DOHH2 (cell line): ENCODE data around the gene PRMT7.
A peak's percentile ranks its signal among the peaks of the same experiment; 100 is the strongest.

ENCODE experiments used
- H3F3A ChIP-seq: fragments of 200-600 bp; sonication (generic), shearing (Covaris generic); 2 replicates; pipeline ENCODE4 v1.6.0; 2016; ENCODE audit warnings: antibody characterized with exemption, mild to moderate bottlenecking; ENCODE audit not compliant: control insufficient read depth, insufficient read depth
- H3K27ac ChIP-seq: fragments of 200-600 bp; sonication (generic); 2 replicates; pipeline ENCODE4 v1.5.1; 2014; ENCODE audit warnings: low read depth, mild to moderate bottlenecking, low read length, moderate library complexity
- H3K27me3 ChIP-seq: fragments of 200-600 bp; sonication (generic); 2 replicates; pipeline ENCODE4 v1.6.1; 2014; ENCODE audit warnings: mild to moderate bottlenecking, low read length, mixed read lengths; ENCODE audit not compliant: control insufficient read depth
- H3K36me3 ChIP-seq: fragments of 200-600 bp; sonication (generic); 2 replicates; pipeline ENCODE4 v1.6.1; 2014; ENCODE audit warnings: mild to moderate bottlenecking, low read length, moderate library complexity, mixed read lengths; ENCODE audit not compliant: control insufficient read depth
- H3K4me1 ChIP-seq: fragments of 200-600 bp; sonication (generic); 2 replicates; pipeline ENCODE4 v1.6.1; 2014; ENCODE audit warnings: mild to moderate bottlenecking, low read length, mixed read lengths; ENCODE audit not compliant: control insufficient read depth
- H3K4me2 ChIP-seq: fragments of 200-600 bp; sonication (generic); 2 replicates; pipeline ENCODE4 v1.6.0; 2014; ENCODE audit warnings: mild to moderate bottlenecking, low read length, moderate library complexity
- H3K4me3 ChIP-seq: fragments of 200-600 bp; sonication (generic); 2 replicates; pipeline ENCODE4 v1.5.1; 2014; ENCODE audit warnings: mild to moderate bottlenecking, low read length, mixed read lengths
- H3K79me2 ChIP-seq: fragments of 200-600 bp; sonication (generic); 2 replicates; pipeline ENCODE4 v1.6.1; 2014; ENCODE audit warnings: mild to moderate bottlenecking, low read length, mixed read lengths; ENCODE audit not compliant: control insufficient read depth
- H3K9me2 ChIP-seq: fragments of 200-600 bp; sonication (generic); replicated peaks from 2 replicates; pipeline ENCODE4 v1.6.1; 2014; ENCODE audit warnings: mild to moderate bottlenecking, low read length, mixed read lengths; ENCODE audit not compliant: control insufficient read depth
- H3K9me3 ChIP-seq: fragments of 200-600 bp; sonication (generic); 2 replicates; pipeline ENCODE4 v1.6.1; 2014; ENCODE audit warnings: antibody characterized with exemption, low read length, mixed read lengths; ENCODE audit not compliant: control insufficient read depth, insufficient read depth
- H4K20me1 ChIP-seq: fragments of 200-600 bp; sonication (generic); 2 replicates; pipeline ENCODE4 v1.6.0; 2014; ENCODE audit warnings: low read depth, mild to moderate bottlenecking, antibody characterized with exemption, low read length, moderate library complexity; ENCODE audit not compliant: control insufficient read depth, insufficient read depth
- CTCF ChIP-seq: fragments of 200-600 bp; sonication (generic); IDR thresholded peaks from one replicate; pipeline ENCODE4 v1.5.1; 2014; ENCODE audit warnings: antibody characterized with exemption, mild to moderate bottlenecking, low read depth, low read length; ENCODE audit not compliant: poor library complexity, severe bottlenecking
- EZH2phosphoT487 ChIP-seq: fragments of 200-600 bp; sonication (generic); IDR thresholded peaks from 2 replicates; pipeline ENCODE4 v1.6.1; 2017; ENCODE audit warnings: borderline replicate concordance, mild to moderate bottlenecking, antibody characterized with exemption, low read length, moderate library complexity, mixed read lengths

PRMT7 gene

GRCh38 chr16:68276223-68276622 is 34.6 kb upstream of the PRMT7 start:
- Histone ChIP-seq H3K9me3 (no peaks in the 10 kb centered on the region), H3K4me2 (peak overlapping the region; percentile 39; the same call in 1 of the 2 replicates), H3K36me3 (peaks cover 58% of the 10 kb centered on the region), H3K27ac (peak overlapping the region; percentile 57), H3K9me2 (no peaks in the 10 kb centered on the region), H3K27me3 (no peaks in the 10 kb centered on the region), H3K4me3 (no peak overlapping the region), H3K4me1 (peaks cover 68% of the 10 kb centered on the region), H3F3A (peaks cover 11% of the 10 kb centered on the region; the same call in 1 of the 2 replicates), H4K20me1 (no peaks in the 10 kb centered on the region), H3K79me2 (peaks cover 74% of the 10 kb centered on the region)
- TF ChIP-seq EZH2phosphoT487 (no peak), CTCF (no peak)

- Histone ChIP-seq H3K9me3 (no peaks in the 10 kb centered on the region), H3K4me2 (peak overlapping the region; percentile 82), H4K20me1 (no peaks in the 10 kb centered on the region), H3K79me2 (peaks cover 66% of the 10 kb centered on the region), H3K9me2 (no peaks in the 10 kb centered on the region), H3K27me3 (no peaks in the 10 kb centered on the region), H3K4me1 (peaks cover 68% of the 10 kb centered on the region), H3K27ac (peak overlapping the region; percentile 93), H3K36me3 (peaks cover 57% of the 10 kb centered on the region), H3K4me3 (peak overlapping the region; percentile 22), H3F3A (peaks cover 32% of the 10 kb centered on the region)
- no peak for TF ChIP-seq EZH2phosphoT487
- no peak for TF ChIP-seq CTCF
These were observed 30.9 kb upstream of the PRMT7 start for GRCh38 chr16:68279726-68280558.

GRCh38 chr16:68281368-68282063 is 29.3 kb upstream of the PRMT7 start:
- peaks cover 70% of the 10 kb centered on the region for H3K4me1 ChIP-seq
- no peaks in the 10 kb centered on the region for H3K27me3 ChIP-seq
- H3K9me3 ChIP-seq: no peaks in the 10 kb centered on the region
- no peaks in the 10 kb centered on the region for H4K20me1 ChIP-seq
- peaks cover 68% of the 10 kb centered on the region for H3K79me2 ChIP-seq
- peak overlapping the region; percentile 22 for H3K4me3 ChIP-seq
- H3K9me2 ChIP-seq: no peaks in the 10 kb centered on the region
- peaks cover 61% of the 10 kb centered on the region for H3K36me3 ChIP-seq
- H3K27ac ChIP-seq: peak overlapping the region; percentile 93
- TF ChIP-seq EZH2phosphoT487 (no peak), CTCF (no peak)
- H3F3A ChIP-seq: peaks cover 31% of the 10 kb centered on the region
- peak overlapping the region; percentile 82 for H3K4me2 ChIP-seq
